Suprapubic skin (tissue), 3 donors: ENCODE results near the gene CNTN2.

ENCODE experiments used
- CTCF ChIP-seq, 2 donors: fragments of 200-600 bp in 1 of 2; fragments of 450-650 bp in 1 of 2; sonication (generic) in 1 of 2; IDR thresholded peaks; one replicate each; pipeline ENCODE4 v1.5.1; 2016 to 2019; ENCODE audit warnings: antibody characterized with exemption in 2 of 2, mild to moderate bottlenecking in 1 of 2, moderate library complexity in 1 of 2
- EP300 ChIP-seq: sonication (generic); formaldehyde crosslinking; IDR thresholded peaks from one replicate; pipeline ENCODE4 v1.6.1; 2017; ENCODE audit warnings: antibody characterized with exemption
- POLR2A ChIP-seq, 2 donors: fragments of 450-650 bp; IDR thresholded peaks; one replicate each; pipeline ENCODE4 v1.6.1; 2017; ENCODE audit warnings: antibody characterized with exemption in 2 of 2, mild to moderate bottlenecking in 2 of 2, moderate library complexity in 2 of 2

- TF ChIP-seq CTCF (IDR thresholded peaks at IDR 0.05) = no peak
- TF ChIP-seq POLR2A (IDR thresholded peaks at IDR 0.05) = no peak
- TF ChIP-seq EP300 = no peak
Measured at GRCh38 chr1:205056956-205057568, 14.1 kb downstream of the CNTN2 start.
